Stimulated activated CD4-positive, alpha-beta T cell treated with anti-CD3 and anti-CD28 coated beads, Interleukin-2, amount 100 ng/mL, for 24 hours (primary cell): ENCODE results near the gene ANXA10.
"Not testable (repeated sequence)": the region's sequence is repeated elsewhere in the genome, so short reads cannot be mapped to it uniquely, and the experiment has no call there.

ENCODE experiments used
- DNase-seq, 2 donors: peaks; one replicate each; pipeline ENCODE4 v3.0.0-alpha.2; 2020

The ANXA10 gene

GRCh38 chr4:168119100-168119499 is 26.8 kb downstream of the ANXA10 start:
- DNase-seq: no peak

- no peak for DNase-seq
These were observed 27.6 kb downstream of the ANXA10 start for GRCh38 chr4:168119890-168120289.

- DNase-seq: no peak
These were observed 28.5 kb downstream of the ANXA10 start for GRCh38 chr4:168120811-168121210.

GRCh38 chr4:168124008-168124641 is 31.8 kb downstream of the ANXA10 start:
- no peak for DNase-seq

- DNase-seq: no peak
These were observed 34.6 kb downstream of the ANXA10 start for GRCh38 chr4:168126952-168127351.

- DNase-seq: no peak
These were observed 36.3 kb downstream of the ANXA10 start for GRCh38 chr4:168128601-168129000.

GRCh38 chr4:168129046-168129772 is 36.9 kb downstream of the ANXA10 start:
- DNase-seq: no peak

GRCh38 chr4:168129802-168130201 is 37.5 kb downstream of the ANXA10 start:
- DNase-seq: no peak

- DNase-seq: no peak
These were observed 38.9 kb downstream of the ANXA10 start for GRCh38 chr4:168131196-168131595.

GRCh38 chr4:168134651-168135050 is 42.3 kb downstream of the ANXA10 start:
- DNase-seq: no peak

GRCh38 chr4:168135860-168136259 is 43.5 kb downstream of the ANXA10 start:
- not testable (repeated sequence) for DNase-seq

- DNase-seq: not testable (repeated sequence)
These were observed 45.4 kb downstream of the ANXA10 start for GRCh38 chr4:168137695-168138094.

- no peak for DNase-seq
These were observed 45.8 kb downstream of the ANXA10 start for GRCh38 chr4:168138143-168138542.

GRCh38 chr4:168139336-168139735 is 47.0 kb downstream of the ANXA10 start:
- no peak for DNase-seq

- DNase-seq: no peak
These were observed 49.4 kb downstream of the ANXA10 start for GRCh38 chr4:168141733-168142132.

- DNase-seq: no peak
These were observed 51.3 kb downstream of the ANXA10 start for GRCh38 chr4:168143601-168144000.

GRCh38 chr4:168150420-168151050 is 58.2 kb downstream of the ANXA10 start:
- DNase-seq: no peak

GRCh38 chr4:168151327-168151726 is 59.0 kb downstream of the ANXA10 start:
- DNase-seq: no peak

GRCh38 chr4:168152837-168153500 is 60.6 kb downstream of the ANXA10 start:
- no peak for DNase-seq

- DNase-seq: peak; percentile 56 to 66
These were observed 61.5 kb downstream of the ANXA10 start for GRCh38 chr4:168153596-168154440.

- no peak for DNase-seq
These were observed 62.4 kb downstream of the ANXA10 start for GRCh38 chr4:168154546-168155277.

GRCh38 chr4:168162604-168163003 is 70.3 kb downstream of the ANXA10 start:
- no peak for DNase-seq
